Measurements from ENCODE around the gene MAP4K4.
"Not testable (repeated sequence)": the region's sequence is repeated elsewhere in the genome, so short reads cannot be mapped to it uniquely, and the experiment has no call there.

Gene MAP4K4

DNA sequence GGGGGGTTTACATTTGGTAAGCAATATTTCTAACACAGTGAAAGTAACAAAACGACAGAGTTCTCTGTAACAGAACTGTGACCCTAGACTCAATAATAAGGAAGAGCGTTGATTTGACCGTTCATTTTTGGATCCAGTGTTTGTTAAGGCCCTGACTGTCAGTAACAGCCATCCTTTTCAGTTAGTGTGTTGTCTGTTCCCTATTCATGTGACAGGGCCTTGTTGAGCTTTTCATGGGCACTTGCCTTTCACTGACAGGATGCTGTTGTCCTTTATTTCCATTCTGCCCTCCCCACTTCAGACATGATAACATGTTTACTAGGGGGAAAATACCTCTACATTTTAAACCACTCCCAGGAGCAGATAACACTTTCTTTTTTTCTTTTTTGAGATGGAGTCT is 45.8 kb downstream of the MAP4K4 start:
- DNase-seq (ENCODE audit: low read depth in 2 of 2), result no peak

GRCh38 chr2:101744832-101745231 is 47.3 kb downstream of the MAP4K4 start:
- DNase-seq (ENCODE audit: low read depth in 2 of 2), result no peak

DNA sequence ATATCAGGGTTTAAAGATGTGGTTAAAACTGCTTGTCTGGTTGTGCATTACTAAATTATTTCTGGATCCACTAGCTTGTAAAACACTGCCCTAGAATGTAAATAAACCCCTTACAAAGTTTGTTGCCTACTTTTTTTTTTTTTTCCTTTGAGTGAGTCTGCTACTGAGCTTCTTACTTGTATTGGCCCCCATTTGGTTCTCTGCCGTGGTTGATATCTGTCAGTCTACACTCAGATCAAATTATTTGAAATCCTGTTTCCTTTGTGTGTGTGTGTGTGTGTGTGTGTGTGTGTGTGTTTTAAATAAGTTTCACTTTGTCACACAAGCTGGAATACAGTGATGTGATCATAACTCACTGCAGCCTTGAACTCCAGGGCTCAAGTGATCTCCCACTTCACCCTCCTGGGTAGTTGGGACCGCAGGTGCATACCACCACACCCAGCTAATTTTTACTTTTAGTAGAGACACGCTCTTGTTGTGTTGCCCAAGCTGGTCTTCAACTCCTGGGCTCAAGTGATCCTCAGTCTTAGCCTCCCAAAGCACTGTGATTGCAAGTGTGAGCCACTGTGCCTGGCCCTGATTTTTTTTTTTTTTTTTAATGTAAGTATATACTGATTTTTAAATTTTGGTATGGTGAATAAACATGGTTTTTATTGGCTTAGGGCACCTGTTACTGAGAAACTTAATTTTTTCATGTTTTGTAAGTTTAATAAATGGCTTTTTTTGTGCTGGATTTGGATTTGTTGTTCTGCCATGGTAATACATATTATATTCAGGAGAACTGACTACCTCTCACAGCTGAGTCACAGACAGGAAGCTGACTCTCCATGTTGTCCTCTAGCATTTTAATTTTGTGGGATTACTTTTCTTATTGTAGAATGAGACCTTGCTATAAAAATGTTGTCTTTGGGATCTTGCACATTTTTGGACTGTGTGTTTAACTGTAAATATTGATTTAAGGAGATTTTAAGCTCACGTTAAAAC is 48.5 kb downstream of the MAP4K4 start:
- peak in 1 of 2 experiments; percentile 24 for DNase-seq (ENCODE audit: low read depth in 2 of 2)

DNA sequence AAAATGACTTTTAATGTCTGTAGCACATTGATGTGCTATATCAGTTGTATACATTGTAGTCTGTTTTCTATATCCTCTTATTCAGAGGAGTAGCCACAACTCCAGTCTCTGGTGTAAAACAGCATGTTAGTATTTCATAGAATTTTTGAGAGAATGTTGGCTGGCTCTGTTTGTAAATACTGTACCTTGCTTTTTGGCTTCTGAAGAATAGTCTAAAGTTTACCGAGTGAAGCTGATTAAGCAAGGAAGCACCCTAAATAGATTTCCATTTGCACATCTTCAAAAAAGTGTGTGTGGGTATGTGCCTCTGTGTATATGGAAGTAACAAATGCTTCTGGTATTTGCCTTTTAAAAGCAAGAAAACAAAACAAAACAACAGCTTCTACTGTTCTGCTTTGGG is 50.5 kb downstream of the MAP4K4 start:
- no peak for DNase-seq (ENCODE audit: low read depth in 2 of 2)

DNA sequence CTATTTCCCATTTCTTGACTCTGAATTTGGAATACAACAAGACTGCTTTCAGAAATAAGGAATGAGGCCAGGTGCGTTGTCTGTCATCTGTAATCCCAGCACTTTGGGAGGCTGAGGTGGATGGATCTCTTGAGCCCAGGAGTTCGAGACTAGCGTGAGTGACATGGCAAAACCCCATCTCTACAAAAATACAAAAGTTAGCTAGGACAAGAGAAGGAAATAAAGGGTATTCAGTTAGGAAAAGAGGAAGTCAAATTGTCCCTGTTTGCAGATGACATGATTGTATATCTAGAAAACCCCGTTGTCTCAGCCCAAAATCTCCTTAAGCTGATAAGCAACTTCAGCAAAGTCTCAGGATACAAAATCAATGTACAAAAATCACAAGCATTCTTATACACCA is 51.0 kb downstream of the MAP4K4 start:
- not testable (repeated sequence) for DNase-seq (ENCODE audit: low read depth in 2 of 2)

DNA sequence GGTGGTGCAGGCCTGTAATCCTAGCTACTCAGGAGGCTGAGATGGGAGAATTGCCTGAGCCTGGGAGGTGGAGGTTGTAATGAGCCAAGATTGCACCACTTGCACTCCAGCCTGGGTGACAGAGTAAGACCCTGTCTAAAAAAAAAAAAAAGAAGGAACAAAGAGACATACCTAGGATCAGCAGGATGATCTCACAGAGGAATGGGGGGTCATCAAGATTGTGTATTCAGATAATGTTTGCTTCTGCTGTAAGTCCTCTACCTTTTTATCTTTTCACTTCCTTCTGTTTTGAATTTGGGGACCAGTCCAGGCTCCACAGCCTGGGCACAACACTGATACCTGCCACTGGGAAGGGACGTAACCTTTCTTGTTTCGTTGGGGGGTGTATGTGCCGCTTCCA is 53.2 kb downstream of the MAP4K4 start:
- DNase-seq (ENCODE audit: low read depth in 2 of 2), result no peak

DNA sequence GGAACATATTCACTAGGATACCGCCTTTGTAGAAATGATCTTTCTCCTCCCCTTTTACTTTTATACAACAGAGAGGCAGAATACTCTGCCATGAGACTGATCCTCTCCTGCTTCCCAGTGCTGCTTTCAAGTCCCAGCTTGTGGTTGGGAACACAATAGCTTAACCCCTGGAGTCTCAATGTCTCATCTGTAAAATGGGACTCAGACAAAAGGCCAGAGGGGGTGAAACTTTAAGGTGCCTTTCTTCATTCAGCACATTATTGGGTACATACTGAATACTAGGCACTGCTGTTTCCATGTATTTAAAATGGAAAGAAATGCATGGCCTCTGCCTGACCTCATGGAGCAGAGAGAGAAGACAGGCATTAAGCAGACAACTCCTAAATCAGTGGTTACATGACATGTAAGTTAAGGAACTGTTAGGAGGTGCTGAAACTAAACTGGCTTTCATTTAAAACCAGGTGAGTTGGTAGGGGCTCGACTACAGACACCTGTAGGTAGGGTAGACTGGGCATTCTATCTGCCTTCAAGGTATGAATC is 53.8 kb downstream of the MAP4K4 start:
- no peak for DNase-seq (ENCODE audit: low read depth in 2 of 2)

DNA sequence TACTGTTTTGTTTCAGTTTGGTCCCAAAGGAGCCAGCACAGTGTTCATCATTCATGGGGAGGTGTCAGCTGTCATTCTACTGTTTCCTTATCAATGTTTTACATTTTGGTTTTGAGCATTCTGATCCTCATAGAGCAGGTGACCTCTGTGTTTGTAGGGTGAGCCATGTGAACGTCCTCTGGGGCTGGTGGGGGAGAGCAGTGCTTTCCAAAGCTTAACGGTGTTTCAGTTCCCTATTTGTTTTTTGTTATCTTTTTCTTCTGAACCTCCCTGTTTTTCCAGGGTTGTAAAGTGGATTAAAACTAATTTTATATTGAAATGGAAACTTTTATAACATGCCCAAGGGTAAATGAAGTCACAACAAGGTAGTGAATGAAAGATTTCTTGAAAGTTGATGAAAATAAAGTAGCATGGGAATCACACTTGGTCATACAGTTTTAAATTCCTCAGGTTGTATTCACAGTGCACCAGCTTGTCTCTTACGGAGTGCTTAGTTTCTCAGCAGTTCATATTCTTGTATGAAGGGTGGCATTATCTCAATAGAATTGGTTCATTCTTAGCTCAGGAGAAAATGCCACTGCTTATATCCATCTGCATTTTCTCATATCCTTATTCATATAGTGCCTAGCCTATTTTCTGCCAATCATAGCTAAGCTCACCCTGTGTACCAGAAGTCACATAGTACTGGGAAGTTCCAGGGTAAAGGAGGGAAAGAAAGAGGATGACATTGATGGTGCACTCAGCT is 54.5 kb downstream of the MAP4K4 start:
- DNase-seq (ENCODE audit: low read depth in 2 of 2), result no peak

- DNase-seq (ENCODE audit: low read depth in 2 of 2), result peak in 1 of 2 experiments; percentile 36
Observed at GRCh38 chr2:101752716-101753616, 55.5 kb downstream of the MAP4K4 start.

DNA sequence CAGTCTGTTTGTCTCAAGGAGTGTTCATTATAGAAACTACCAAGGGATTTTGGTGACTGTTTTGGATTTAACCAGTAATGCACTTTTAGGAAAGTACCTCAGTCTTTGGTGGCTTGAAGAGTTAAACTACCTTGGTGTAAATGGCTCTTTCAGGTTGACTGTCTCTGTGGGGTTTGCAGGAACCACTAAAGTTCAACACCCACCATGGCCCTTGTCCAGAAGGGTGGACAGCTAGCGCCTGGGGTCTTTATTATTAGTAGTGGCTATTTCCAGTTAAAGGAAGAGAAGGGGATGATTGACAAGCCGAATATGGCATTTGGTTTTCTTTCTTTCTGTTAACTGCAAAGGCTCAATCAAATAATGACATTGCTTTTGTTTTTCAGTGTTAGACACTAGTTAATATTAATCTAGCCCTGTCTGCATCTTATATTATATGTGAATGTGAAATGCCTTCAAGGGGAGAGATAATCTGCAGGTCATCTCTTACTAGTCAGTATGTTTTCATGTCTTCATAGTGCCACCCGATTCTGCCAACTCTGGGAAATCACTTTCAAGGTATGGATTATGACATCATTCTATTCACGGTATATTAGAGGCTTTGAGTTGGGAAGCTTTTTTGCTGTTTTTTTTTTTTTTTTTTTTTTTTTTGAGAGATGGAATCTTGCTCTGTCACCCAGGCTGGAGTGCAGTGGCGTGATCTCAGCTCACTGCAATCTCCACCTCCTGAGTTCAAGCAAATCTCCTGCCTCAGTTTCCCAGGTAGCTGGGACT is 56.4 kb downstream of the MAP4K4 start:
- DNase-seq (ENCODE audit: low read depth in 2 of 2), result no peak

- DNase-seq (ENCODE audit: low read depth in 2 of 2), result no peak
Observed at GRCh38 chr2:101754618-101755017, 57.1 kb downstream of the MAP4K4 start.

DNA sequence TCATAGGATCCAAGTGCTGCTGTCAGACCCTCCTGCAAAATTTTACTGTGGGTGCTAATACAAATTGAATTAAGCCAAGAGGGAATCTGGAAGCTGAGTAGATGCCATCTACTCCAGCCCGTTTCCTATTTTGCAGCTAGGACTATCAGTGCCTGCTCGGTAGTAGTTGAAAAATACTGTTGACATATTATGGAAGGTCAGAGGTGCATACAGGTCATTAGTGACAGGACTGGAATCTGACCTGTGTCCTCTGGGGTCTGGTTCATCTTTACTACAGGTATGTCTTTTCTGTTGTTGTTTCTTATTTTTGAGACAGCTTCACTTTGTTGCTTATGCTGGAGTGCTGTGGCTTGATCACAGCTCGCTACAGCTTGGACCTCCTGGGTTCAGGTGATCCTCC is 58.8 kb downstream of the MAP4K4 start:
- no peak for DNase-seq (ENCODE audit: low read depth in 2 of 2)

DNA sequence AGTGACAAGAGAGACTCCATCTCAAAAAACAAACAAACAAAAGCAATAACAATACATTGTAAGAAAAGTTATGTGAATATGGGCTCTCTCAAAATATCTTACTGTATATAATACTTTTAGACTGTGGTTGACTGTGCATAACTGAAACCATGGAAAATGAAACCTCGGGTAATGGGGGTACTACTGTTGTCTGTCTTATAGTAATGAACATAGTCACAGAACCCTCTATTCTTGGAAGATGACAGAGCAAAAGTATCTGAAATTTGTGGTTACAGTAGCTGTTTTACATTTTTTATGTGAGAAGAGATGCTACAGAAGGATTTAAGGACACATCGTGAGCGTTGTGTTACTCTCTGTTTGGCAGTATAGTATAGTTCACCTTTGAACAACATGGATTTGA is 60.5 kb downstream of the MAP4K4 start:
- no peak for DNase-seq (ENCODE audit: low read depth in 2 of 2)

DNA sequence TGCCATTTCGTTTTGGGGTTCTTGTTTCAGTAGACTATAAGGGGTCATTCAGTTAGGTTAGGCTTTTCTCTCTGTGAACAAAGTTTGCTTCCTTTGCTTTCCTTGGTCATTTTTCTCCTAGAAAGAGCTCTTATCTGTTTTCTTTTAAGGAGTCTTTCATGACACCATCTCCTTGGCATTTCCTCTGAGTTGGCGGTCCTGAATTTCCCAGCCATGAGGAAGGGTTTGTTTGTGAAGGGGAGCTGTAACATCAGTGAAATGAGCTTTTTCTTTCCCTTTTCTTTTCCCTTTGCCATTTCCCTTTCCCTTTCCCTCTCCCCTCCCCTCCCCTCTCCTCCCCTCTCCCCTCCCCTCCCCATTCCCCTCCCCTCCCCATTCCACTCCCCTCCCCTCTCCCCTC is 61.7 kb downstream of the MAP4K4 start:
- peak; percentile 86 to 87 for DNase-seq (ENCODE audit: low read depth in 2 of 2)

DNA sequence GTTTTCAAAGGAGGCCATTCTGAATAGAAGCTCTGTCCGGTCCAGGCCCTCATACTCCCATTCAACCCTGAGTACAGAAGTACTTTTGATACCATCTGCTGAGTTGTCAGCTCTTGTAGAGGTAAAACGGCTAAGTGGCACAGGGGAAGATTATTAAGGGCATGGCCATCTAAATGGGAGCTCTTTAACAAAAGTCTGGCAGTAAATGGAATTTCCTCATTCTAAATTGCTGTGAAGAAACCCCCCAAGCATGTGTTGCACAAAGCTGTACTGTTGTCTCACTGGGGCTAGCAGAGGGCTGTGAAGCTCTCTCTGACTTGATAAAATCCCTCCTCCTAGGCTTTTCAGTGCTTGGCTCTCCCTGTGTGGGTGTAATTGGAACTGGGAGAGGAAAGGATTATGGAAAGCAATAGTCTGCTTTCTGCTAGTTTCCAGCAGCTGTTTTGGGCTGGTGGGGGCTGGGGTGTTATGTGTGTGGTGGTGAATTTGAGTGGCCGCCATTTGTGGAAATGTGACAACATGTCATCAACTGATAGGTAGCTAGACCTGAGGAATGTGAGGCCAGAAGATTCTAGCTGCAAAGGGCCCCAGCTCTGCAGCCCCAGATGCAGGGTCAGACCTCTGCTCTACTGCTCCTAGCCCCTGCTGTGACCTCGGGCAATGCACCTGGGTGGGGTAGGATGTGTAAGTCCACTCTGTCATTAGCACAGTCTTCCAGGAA is 65.1 kb downstream of the MAP4K4 start:
- no peak for DNase-seq (ENCODE audit: low read depth in 2 of 2)

GRCh38 chr2:101763496-101764333 is 66.2 kb downstream of the MAP4K4 start:
- no peak for DNase-seq (ENCODE audit: low read depth in 2 of 2)

DNA sequence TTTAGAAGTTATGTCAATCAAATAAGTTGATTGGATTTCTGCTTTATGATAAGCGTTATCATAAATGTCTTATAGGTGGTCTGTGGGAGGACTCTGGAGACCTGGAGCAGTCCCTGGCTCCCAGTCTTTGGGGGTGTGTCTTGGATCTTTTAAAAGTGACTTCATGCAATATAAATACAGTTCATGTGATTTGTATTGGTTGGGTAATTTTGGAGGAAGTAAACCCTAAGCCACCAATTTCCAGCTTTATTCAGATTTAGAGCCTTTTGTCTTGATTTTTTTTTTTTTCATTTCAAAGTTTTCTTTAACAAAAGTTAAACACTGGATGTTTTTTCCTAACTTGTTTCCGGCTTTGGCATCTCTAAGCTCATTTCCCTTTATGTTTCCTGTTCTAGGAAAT is 68.8 kb downstream of the MAP4K4 start:
- DNase-seq (ENCODE audit: low read depth in 2 of 2), result no peak

DNA sequence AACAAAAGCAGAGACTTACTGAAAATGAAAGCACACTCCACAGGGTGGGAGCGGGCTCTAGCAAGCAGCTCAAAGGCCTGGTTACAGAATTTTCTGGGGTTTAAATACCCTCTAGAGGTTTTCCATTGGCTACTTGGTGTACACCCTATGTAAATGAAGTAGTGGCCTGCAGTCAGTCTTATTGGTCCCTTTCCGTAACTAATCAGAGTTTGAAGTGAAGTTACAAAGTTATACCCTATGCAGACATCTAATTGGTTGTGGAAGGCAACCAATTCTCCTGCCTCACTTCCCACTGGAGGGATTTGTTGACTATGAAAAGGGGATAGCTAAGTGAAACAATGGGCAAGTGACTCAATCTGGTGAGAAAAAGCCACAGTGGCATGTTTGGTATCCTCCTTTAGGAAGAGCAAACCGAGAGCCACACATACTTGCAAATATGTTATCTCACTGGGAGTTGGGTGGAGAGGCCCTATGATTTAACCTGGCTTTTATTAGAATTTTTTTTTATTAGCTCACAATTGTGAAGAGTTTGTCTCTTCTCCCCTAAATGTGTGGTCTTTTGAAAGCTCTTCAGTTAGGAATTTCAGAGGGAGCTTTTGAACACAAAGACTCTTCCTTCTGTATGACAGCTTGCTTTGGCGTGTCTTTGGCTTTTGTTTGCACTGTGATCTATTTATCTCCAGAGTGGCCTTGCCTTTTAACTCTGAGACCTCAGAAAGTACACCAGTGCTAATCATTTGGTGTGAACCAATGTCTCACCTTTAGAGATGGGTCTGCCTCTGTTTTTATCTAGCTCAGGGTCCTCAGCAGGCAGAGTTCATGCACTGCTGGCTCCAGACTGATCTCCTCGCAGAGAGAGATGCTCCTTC is 69.6 kb downstream of the MAP4K4 start:
- DNase-seq (ENCODE audit: low read depth in 2 of 2), result peak; percentile 85 to 89
